CD4-positive, alpha-beta memory T cell (primary cell): ENCODE measurements around the gene GOLT1A. TPM values are rescaled to one million over a fixed set of nuclear protein-coding genes. Genes with fewer than 3 reads are reported as not detected.
A peak's percentile ranks its signal among the peaks of the same experiment; 100 is the strongest.

ENCODE experiments used
- CTCF ChIA-PET: fragments of 350-600 bp; sonication (Branson Sonifier 250); formaldehyde crosslinking; loops from one replicate; lab custom pipeline; 2021; ENCODE audit warnings: inconsistent platforms; ENCODE audit not compliant: partially characterized antibody; lab: Charles Lee
- POLR2A ChIA-PET: fragments of 350-600 bp; sonication (Branson Sonifier 250); formaldehyde crosslinking; loops from one replicate; lab custom pipeline; 2021; ENCODE audit not compliant: partially characterized antibody; lab: Charles Lee
- DNase-seq, 5 donors: peaks; one replicate each; pipeline versions ENCODE4 v3.0.0 to v3.0.0-alpha.2; 2020 to 2022; ENCODE audit warnings: mixed read lengths in 1 of 5
- H3K27ac ChIP-seq: one replicate; pipeline ENCODE4 v1.7.0; 2013; ENCODE audit warnings: low read depth, low read length
- H3K27me3 ChIP-seq: 2 replicates; pipeline ENCODE4 v1.7.0; 2013; ENCODE audit warnings: mild to moderate bottlenecking, low read length, moderate library complexity; ENCODE audit not compliant: insufficient read depth
- H3K36me3 ChIP-seq: 2 replicates; pipeline ENCODE4 v1.7.0; 2013; ENCODE audit warnings: mild to moderate bottlenecking, low read length, moderate library complexity; ENCODE audit not compliant: insufficient read depth
- H3K4me1 ChIP-seq: 2 replicates; pipeline ENCODE4 v1.7.0; 2013; ENCODE audit warnings: mild to moderate bottlenecking, low read length, moderate library complexity; ENCODE audit not compliant: insufficient read depth
- H3K4me3 ChIP-seq, 2 donors: one replicate each; pipeline ENCODE4 v1.7.0; 2013; ENCODE audit warnings: low read length in 2 of 2, mild to moderate bottlenecking in 1 of 2
- H3K9me3 ChIP-seq, 2 donors: one replicate each; pipeline ENCODE4 v1.7.0; 2013; ENCODE audit warnings: low read length in 2 of 2, control low read depth in 1 of 2; ENCODE audit not compliant: control insufficient read depth in 1 of 2
- H3K27ac Mint-ChIP-seq, 7 donors: one replicate each; pipeline ENCODE4 v1.8.0; 2020 to 2021; ENCODE audit warnings: mixed read lengths in 7 of 7, mild to moderate bottlenecking in 6 of 7, inconsistent platforms in 3 of 7, moderate library complexity in 3 of 7
- H3K27me3 Mint-ChIP-seq, 2 donors: one replicate each; pipeline ENCODE4 v1.8.0; 2020 to 2021; ENCODE audit warnings: mixed read lengths in 2 of 2
- H3K36me3 Mint-ChIP-seq, 2 donors: one replicate each; pipeline ENCODE4 v1.8.0; 2020 to 2021; ENCODE audit warnings: mixed read lengths in 2 of 2, inconsistent platforms in 1 of 2, mild to moderate bottlenecking in 1 of 2
- H3K4me1 Mint-ChIP-seq, 4 donors: one replicate each; pipeline ENCODE4 v1.8.0; 2020 to 2021; ENCODE audit warnings: mixed read lengths in 4 of 4, mild to moderate bottlenecking in 1 of 4
- H3K4me3 Mint-ChIP-seq, 8 donors: one replicate each; pipeline ENCODE4 v1.8.0; 2020 to 2021; ENCODE audit warnings: mixed read lengths in 8 of 8, mild to moderate bottlenecking in 7 of 8, moderate library complexity in 6 of 8, inconsistent platforms in 3 of 8
- H3K9me3 Mint-ChIP-seq, 8 donors: one replicate each; pipeline ENCODE4 v1.8.0; 2020 to 2021; ENCODE audit warnings: mixed read lengths in 8 of 8, mild to moderate bottlenecking in 5 of 8, inconsistent platforms in 3 of 8, moderate library complexity in 1 of 8
- intact Hi-C: fragments of 100-400 bp; cut with micrococcal nuclease; formaldehyde crosslinking; loops from one replicate; pipeline ENCODE4 v1.15.1; 2023
- polyA plus RNA-seq, 2 donors: library from polyadenylated mRNA; unstranded; fragments of 300-500 nt; fragmentation: Illumina TruSeq; gene quantifications; one replicate each; pipeline ENCODE4 v1.2.3, GENCODE V29; 2021
- total RNA-seq, 2 experiments: library from RNA; stranded (reverse); gene quantifications; one replicate each; pipeline ENCODE4 v1.2.3, GENCODE V29; 2021

GOLT1A gene
- total and polyA plus RNA-seq, 4 experiments from 2014 or later = 0.39 to 0.54 (median 0.41) TPM; not detected in 1

DNA sequence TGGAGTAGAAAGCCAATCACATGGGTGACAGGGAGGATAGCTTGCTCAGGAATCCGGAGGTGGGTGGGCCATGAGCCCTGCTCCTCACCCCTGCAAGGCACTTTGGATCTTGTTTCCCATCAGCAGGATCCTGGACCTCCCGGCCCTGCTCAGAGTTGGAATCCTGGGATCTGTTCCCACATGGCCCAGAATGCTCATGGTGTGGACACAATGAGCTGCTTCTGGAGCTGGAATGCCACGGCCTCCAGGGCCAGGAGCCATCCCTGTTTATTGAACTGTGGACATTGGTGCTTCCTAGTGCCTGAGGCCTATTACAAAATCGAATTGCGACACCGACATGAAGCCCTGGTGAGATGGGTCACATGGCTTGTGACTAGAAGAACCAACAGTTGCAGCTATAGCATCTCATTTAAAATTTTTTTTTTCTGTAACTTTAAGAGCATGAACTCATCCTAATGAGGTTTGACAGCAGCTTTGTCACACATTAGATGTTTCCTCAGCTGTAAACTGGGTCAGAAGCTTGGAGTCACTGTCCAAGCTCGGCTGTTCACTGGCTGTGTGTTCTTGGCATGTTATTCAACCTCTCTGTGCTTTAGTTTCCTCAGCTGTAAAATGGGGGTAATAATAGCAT lies 40.4 kb upstream of the GOLT1A start:
- intact Hi-C loops = no loop called here
- H3K36me3 Mint-ChIP-seq = no peaks in the 10 kb centered on the region
- no peak overlapping the region for H3K4me3 ChIP-seq
- no peaks in the 10 kb centered on the region for H3K9me3 Mint-ChIP-seq
- no peak overlapping the region for H3K27ac Mint-ChIP-seq
- H3K9me3 ChIP-seq = no peaks in the 10 kb centered on the region
- no peaks in the 10 kb centered on the region for H3K4me1 ChIP-seq
- H3K36me3 ChIP-seq = no peaks in the 10 kb centered on the region
- no peak overlapping the region for H3K27ac ChIP-seq
- no peak for DNase-seq
- H3K4me3 Mint-ChIP-seq = no peak overlapping the region
- no peaks in the 10 kb centered on the region for H3K27me3 ChIP-seq
- H3K27me3 Mint-ChIP-seq = peaks cover 4 to 6% of the 10 kb centered on the region in 2 donors
- H3K4me1 Mint-ChIP-seq = no peaks in the 10 kb centered on the region
- ChIA-PET CTCF (interaction anchor here (0.8 to 1.3 kb wide), 3 partner anchors 9 to 204 kb away, joined by 3 to 11 read pairs (median 3); no protein-coding TSS in a partner anchor), POLR2A (no interaction called here)

GRCh38 chr1:204251926-204252689 lies 38.3 kb upstream of the GOLT1A start:
- Mint-ChIP-seq H3K4me1 (no peaks in the 10 kb centered on the region), H3K27me3 (peaks cover 4 to 8% of the 10 kb centered on the region in 2 donors), H3K27ac (no peak overlapping the region), H3K4me3 (no peak overlapping the region), H3K9me3 (no peaks in the 10 kb centered on the region), H3K36me3 (no peaks in the 10 kb centered on the region)
- Histone ChIP-seq H3K4me3 (no peak overlapping the region), H3K9me3 (no peaks in the 10 kb centered on the region), H3K27ac (no peak overlapping the region), H3K27me3 (no peaks in the 10 kb centered on the region), H3K4me1 (no peaks in the 10 kb centered on the region), H3K36me3 (no peaks in the 10 kb centered on the region)
- POLR2A ChIA-PET = no interaction called here
- no peak for DNase-seq
- CTCF ChIA-PET = no interaction called here
- intact Hi-C loops = no loop called here

DNA sequence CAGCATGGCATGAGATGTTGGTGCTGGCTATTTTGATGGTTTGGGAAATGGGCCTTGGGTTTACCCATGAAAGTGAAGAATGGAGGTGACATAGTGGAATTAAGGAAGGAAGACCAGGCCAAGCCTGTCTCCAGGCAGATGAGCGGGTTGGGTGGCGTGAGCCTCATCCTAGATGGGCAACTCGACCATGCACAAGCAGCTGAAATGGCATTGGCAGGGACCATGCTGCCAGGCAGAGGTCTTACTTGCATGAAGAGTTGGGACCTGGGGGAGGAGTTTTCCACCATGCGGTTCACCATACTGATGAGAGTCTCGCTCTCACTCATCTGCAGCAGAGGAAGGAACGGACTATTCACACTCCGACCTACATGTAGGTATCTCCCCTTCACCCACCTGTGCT lies 37.5 kb upstream of the GOLT1A start:
- H3K4me3 Mint-ChIP-seq = no peak overlapping the region
- POLR2A ChIA-PET = no interaction called here
- no peaks in the 10 kb centered on the region for H3K9me3 ChIP-seq
- no peaks in the 10 kb centered on the region for H3K4me1 Mint-ChIP-seq
- H3K27ac Mint-ChIP-seq = peak overlapping the region in 1 of 7 donors; percentile 50
- intact Hi-C loops = no loop called here
- no peaks in the 10 kb centered on the region for H3K4me1 ChIP-seq
- H3K27ac ChIP-seq = no peak overlapping the region
- no peaks in the 10 kb centered on the region for H3K27me3 ChIP-seq
- no peak overlapping the region for H3K4me3 ChIP-seq
- no peaks in the 10 kb centered on the region for H3K9me3 Mint-ChIP-seq
- CTCF ChIA-PET = no interaction called here
- H3K27me3 Mint-ChIP-seq = peaks cover 8 to 14% of the 10 kb centered on the region in 2 donors
- H3K36me3 Mint-ChIP-seq = no peaks in the 10 kb centered on the region
- no peaks in the 10 kb centered on the region for H3K36me3 ChIP-seq
- DNase-seq = no peak

- Mint-ChIP-seq H3K27me3 (peaks cover 10 to 14% of the 10 kb centered on the region in 2 donors), H3K4me3 (no peak overlapping the region), H3K27ac (no peak overlapping the region), H3K9me3 (no peaks in the 10 kb centered on the region), H3K36me3 (no peaks in the 10 kb centered on the region), H3K4me1 (no peaks in the 10 kb centered on the region)
- H3K36me3 ChIP-seq = no peaks in the 10 kb centered on the region
- no peak overlapping the region for H3K27ac ChIP-seq
- H3K4me1 ChIP-seq = no peaks in the 10 kb centered on the region
- POLR2A ChIA-PET = no interaction called here
- intact Hi-C loops = no loop called here
- H3K4me3 ChIP-seq = no peak overlapping the region
- DNase-seq = no peak
- CTCF ChIA-PET = no interaction called here
- H3K9me3 ChIP-seq = no peaks in the 10 kb centered on the region
- no peaks in the 10 kb centered on the region for H3K27me3 ChIP-seq
Measured at GRCh38 chr1:204250428-204251030, 36.7 kb upstream of the GOLT1A start.

DNA sequence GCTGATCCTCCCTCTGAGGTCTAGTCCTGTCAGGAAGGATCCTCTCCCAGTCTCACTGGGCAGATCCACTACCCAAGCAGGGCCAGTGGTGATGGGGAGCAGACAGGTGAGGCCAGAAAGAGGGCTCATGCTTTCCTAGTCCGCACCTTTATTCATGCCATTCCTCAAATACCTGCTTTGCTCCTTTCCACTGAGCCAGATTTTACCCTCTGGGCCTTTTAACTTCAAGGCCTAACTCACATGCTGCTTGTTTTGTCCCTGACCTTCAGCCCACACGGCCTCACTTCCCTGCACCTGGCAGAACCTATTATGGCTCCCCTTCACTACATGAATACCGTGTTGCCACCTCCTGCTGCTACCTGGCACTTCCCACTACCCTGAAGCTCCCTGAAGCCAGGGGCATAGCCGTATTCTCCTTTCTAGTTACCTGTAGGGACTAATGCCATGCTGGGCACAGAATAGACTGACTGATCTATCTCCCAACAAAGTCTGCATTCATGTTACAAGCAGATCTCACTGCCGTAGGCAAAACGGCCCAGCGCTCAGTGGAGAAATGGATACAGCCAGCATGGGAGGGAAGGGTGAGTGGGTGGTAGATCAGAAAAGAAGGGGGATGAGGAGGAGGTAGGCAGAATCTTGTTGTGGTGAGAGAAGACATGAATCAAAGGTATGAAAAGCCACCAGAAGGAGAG lies 36.1 kb upstream of the GOLT1A start:
- H3K4me1 Mint-ChIP-seq = no peaks in the 10 kb centered on the region
- H3K36me3 Mint-ChIP-seq = no peaks in the 10 kb centered on the region
- Histone ChIP-seq H3K27me3 (no peaks in the 10 kb centered on the region), H3K9me3 (no peaks in the 10 kb centered on the region), H3K4me1 (no peaks in the 10 kb centered on the region), H3K27ac (no peak overlapping the region), H3K4me3 (no peak overlapping the region), H3K36me3 (no peaks in the 10 kb centered on the region)
- no peak overlapping the region for H3K4me3 Mint-ChIP-seq
- ChIA-PET CTCF (no interaction called here), POLR2A (no interaction called here)
- peak overlapping the region in 1 of 7 donors; percentile 58 for H3K27ac Mint-ChIP-seq
- H3K27me3 Mint-ChIP-seq = peaks cover 8 to 14% of the 10 kb centered on the region in 2 donors
- DNase-seq = no peak
- no peaks in the 10 kb centered on the region for H3K9me3 Mint-ChIP-seq
- intact Hi-C loops = no loop called here

DNA sequence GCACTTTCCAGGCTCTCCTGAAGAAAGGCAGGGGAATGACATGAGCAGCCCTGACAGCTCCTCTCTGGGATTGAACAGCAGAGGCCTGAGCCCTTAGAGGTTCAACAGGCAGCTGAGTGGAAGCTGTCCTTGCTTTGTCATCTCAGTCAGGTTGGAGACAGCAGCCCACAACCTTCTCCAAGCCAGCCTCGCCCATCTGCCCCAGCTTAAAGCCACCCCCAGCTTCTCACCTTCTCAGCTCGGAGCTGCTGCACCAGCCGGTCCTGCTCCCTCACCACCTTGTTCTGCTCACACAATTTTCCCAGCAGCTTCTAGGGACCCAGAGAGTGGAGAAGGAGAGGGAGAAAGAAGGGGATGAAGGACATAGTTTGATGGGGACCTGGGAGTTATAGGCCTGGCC lies 35.2 kb upstream of the GOLT1A start:
- Histone ChIP-seq H3K4me1 (no peaks in the 10 kb centered on the region), H3K4me3 (no peak overlapping the region), H3K27ac (no peak overlapping the region), H3K27me3 (no peaks in the 10 kb centered on the region), H3K36me3 (no peaks in the 10 kb centered on the region), H3K9me3 (no peaks in the 10 kb centered on the region)
- no peak for DNase-seq
- POLR2A ChIA-PET = no interaction called here
- Mint-ChIP-seq H3K27ac (no peak overlapping the region), H3K9me3 (no peaks in the 10 kb centered on the region), H3K36me3 (no peaks in the 10 kb centered on the region), H3K4me1 (no peaks in the 10 kb centered on the region), H3K4me3 (no peak overlapping the region), H3K27me3 (peaks cover 8 to 14% of the 10 kb centered on the region in 2 donors)
- CTCF ChIA-PET = interaction anchor here (1.4 kb wide), 1 partner anchor 43 kb away, joined by 4 read pairs; no protein-coding TSS in a partner anchor
- intact Hi-C loops = no loop called here

GRCh38 chr1:204246876-204247275 lies 33.1 kb upstream of the GOLT1A start:
- CTCF ChIA-PET = interaction anchor here (1.3 kb wide), 1 partner anchor 40 kb away, joined by 4 read pairs; no protein-coding TSS in a partner anchor
- POLR2A ChIA-PET = no interaction called here
- intact Hi-C loops = no loop called here

More at GRCh38 chr1:204246876-204247275, 33.1 kb upstream of the GOLT1A start:
- Mint-ChIP-seq H3K27me3 (peaks cover 8 to 14% of the 10 kb centered on the region in 2 donors), H3K9me3 (no peaks in the 10 kb centered on the region), H3K36me3 (no peaks in the 10 kb centered on the region), H3K4me3 (no peak overlapping the region), H3K4me1 (no peaks in the 10 kb centered on the region), H3K27ac (no peak overlapping the region)
- Histone ChIP-seq H3K9me3 (no peaks in the 10 kb centered on the region), H3K27me3 (no peaks in the 10 kb centered on the region), H3K4me1 (no peaks in the 10 kb centered on the region), H3K36me3 (no peaks in the 10 kb centered on the region), H3K4me3 (no peak overlapping the region), H3K27ac (no peak overlapping the region)
- no peak for DNase-seq
